H9 (cell line): ENCODE data around the gene HERC3. TPM values are rescaled to one million over a fixed set of nuclear protein-coding genes. Genes with fewer than 3 reads are reported as not detected.

Experiments
- DNase-seq: peaks from one replicate; pipeline ENCODE4 v3.0.0-alpha.2; 2017
- H2AFZ ChIP-seq: one replicate; pipeline ENCODE4 v1.6.1; 2013; ENCODE audit warnings: mild to moderate bottlenecking, low read length, control low read depth, moderate library complexity
- H2AK5ac ChIP-seq: 2 replicates; pipeline ENCODE4 v1.6.1; 2013; ENCODE audit warnings: low read length, control low read depth, mixed read lengths; ENCODE audit not compliant: insufficient read length
- H2BK120ac ChIP-seq: one replicate; pipeline ENCODE4 v1.6.1; 2013; ENCODE audit warnings: low read depth, mild to moderate bottlenecking, low read length, control low read depth, inconsistent platforms; ENCODE audit not compliant: poor library complexity, severe bottlenecking
- H2BK12ac ChIP-seq: 2 replicates; pipeline ENCODE4 v1.6.1; 2013; ENCODE audit warnings: low read length, control low read depth, mixed read lengths, low read depth; ENCODE audit not compliant: insufficient read length
- H2BK15ac ChIP-seq: 2 replicates; pipeline ENCODE4 v1.6.1; 2013; ENCODE audit warnings: low read depth, low read length, control low read depth
- H2BK20ac ChIP-seq: one replicate; pipeline ENCODE4 v1.6.1; 2013; ENCODE audit warnings: low read depth, mild to moderate bottlenecking, low read length, control low read depth, inconsistent platforms; ENCODE audit not compliant: poor library complexity, severe bottlenecking
- H2BK5ac ChIP-seq: 2 replicates; pipeline ENCODE4 v1.6.1; 2013; ENCODE audit warnings: low read length, control low read depth, mixed read lengths; ENCODE audit not compliant: insufficient read length
- H3K14ac ChIP-seq: 2 replicates; pipeline ENCODE4 v1.6.1; 2013; ENCODE audit warnings: low read length, control low read depth; ENCODE audit not compliant: insufficient read depth
- H3K18ac ChIP-seq: 2 replicates; pipeline ENCODE4 v1.6.1; 2013; ENCODE audit warnings: low read depth, mild to moderate bottlenecking, mixed read lengths, low read length, control low read depth; ENCODE audit not compliant: insufficient read length
- H3K23ac ChIP-seq: 2 replicates; pipeline ENCODE4 v1.6.1; 2013; ENCODE audit warnings: low read length, control low read depth, mixed read lengths, low read depth; ENCODE audit not compliant: insufficient read length
- H3K23me2 ChIP-seq: 2 replicates; pipeline ENCODE4 v1.6.1; 2013; ENCODE audit warnings: low read depth, mild to moderate bottlenecking, mixed read lengths, low read length, control low read depth; ENCODE audit not compliant: insufficient read length, poor library complexity, severe bottlenecking
- H3K27ac ChIP-seq: 2 replicates; pipeline ENCODE4 v1.5.1; 2013; ENCODE audit warnings: low read length, control low read depth, mixed read lengths, low read depth; ENCODE audit not compliant: insufficient read length
- H3K27me3 ChIP-seq: 2 replicates; pipeline ENCODE4 v1.6.1; 2013; ENCODE audit warnings: low read length, control low read depth, inconsistent platforms; ENCODE audit not compliant: insufficient read depth
- H3K4ac ChIP-seq: 2 replicates; pipeline ENCODE4 v1.6.1; 2013; ENCODE audit warnings: low read depth, mild to moderate bottlenecking, control low read depth, inconsistent platforms, low read length, moderate library complexity
- H3K4me1 ChIP-seq: 2 replicates; pipeline ENCODE4 v1.6.1; 2013; ENCODE audit warnings: low read length, control low read depth, inconsistent platforms; ENCODE audit not compliant: insufficient read depth
- H3K4me2 ChIP-seq: 2 replicates; pipeline ENCODE4 v1.6.1; 2013; ENCODE audit warnings: low read length, control low read depth, mixed read lengths; ENCODE audit not compliant: insufficient read length, insufficient read depth
- H3K56ac ChIP-seq: 2 replicates; pipeline ENCODE4 v1.6.1; 2013; ENCODE audit warnings: low read depth, mild to moderate bottlenecking, mixed read lengths, low read length, control low read depth; ENCODE audit not compliant: insufficient read length
- H3K79me1 ChIP-seq: 2 replicates; pipeline ENCODE4 v1.6.1; 2013; ENCODE audit warnings: low read depth, mild to moderate bottlenecking, moderate library complexity, low read length, control low read depth, inconsistent platforms; ENCODE audit not compliant: insufficient read depth, poor library complexity, severe bottlenecking
- H3K79me2 ChIP-seq: 2 replicates; pipeline ENCODE4 v1.6.1; 2013; ENCODE audit warnings: low read length, control low read depth, inconsistent platforms; ENCODE audit not compliant: insufficient read depth
- H3K9ac ChIP-seq: 2 replicates; pipeline ENCODE4 v1.6.1; 2013; ENCODE audit warnings: low read length, control low read depth, mixed read lengths; ENCODE audit not compliant: insufficient read length; ENCODE audit errors: extremely low read depth
- H3K9me3 ChIP-seq: one replicate; pipeline ENCODE4 v1.6.1; 2013; ENCODE audit warnings: low read depth, low read length, inconsistent platforms; ENCODE audit not compliant: control insufficient read depth
- H3T11ph ChIP-seq: one replicate; pipeline ENCODE4 v1.6.1; 2013; ENCODE audit warnings: mild to moderate bottlenecking, low read length, control low read depth, inconsistent platforms
- H4K20me1 ChIP-seq: one replicate; pipeline ENCODE4 v1.6.1; 2013; ENCODE audit not compliant: control insufficient read depth, insufficient read length, insufficient read depth
- H4K5ac ChIP-seq: 2 replicates; pipeline ENCODE4 v1.6.1; 2013; ENCODE audit warnings: low read depth, mild to moderate bottlenecking, mixed read lengths, low read length, control low read depth; ENCODE audit not compliant: insufficient read length
- H4K8ac ChIP-seq: replicated peaks from 2 replicates; pipeline ENCODE4 v1.6.1; 2013; ENCODE audit warnings: low read length, control low read depth, mixed read lengths, low read depth; ENCODE audit not compliant: insufficient read length
- H4K91ac ChIP-seq: 2 replicates; pipeline ENCODE4 v1.6.1; 2013; ENCODE audit warnings: low read depth, mild to moderate bottlenecking, moderate library complexity, mixed read lengths, low read length, control low read depth; ENCODE audit not compliant: insufficient read length
- H3K27ac Mint-ChIP-seq, 3 experiments: 2 replicates in 2 of 3; 3 replicates in 1 of 3; pipeline ENCODE4 v1.8.0; 2020 to 2021; ENCODE audit warnings: mixed read lengths in 3 of 3, mild to moderate bottlenecking in 1 of 3, moderate library complexity in 1 of 3
- H3K27me3 Mint-ChIP-seq: 2 replicates; pipeline ENCODE4 v1.8.0; 2021; ENCODE audit warnings: low read depth, mild to moderate bottlenecking, moderate library complexity, mixed read lengths
- H3K36me3 Mint-ChIP-seq, 3 experiments: 2 replicates in 2 of 3; 3 replicates in 1 of 3; pipeline ENCODE4 v1.8.0; 2020 to 2021; ENCODE audit warnings: low read depth in 3 of 3, mixed read lengths in 3 of 3; ENCODE audit not compliant: insufficient read depth in 1 of 3
- H3K4me1 Mint-ChIP-seq, 2 experiments: 2 replicates each; pipeline ENCODE4 v1.8.0; 2020; ENCODE audit warnings: mixed read lengths in 2 of 2
- H3K4me3 Mint-ChIP-seq, 2 experiments: 2 replicates in 1 of 2; 3 replicates in 1 of 2; pipeline ENCODE4 v1.8.0; 2020 to 2021; ENCODE audit warnings: mild to moderate bottlenecking in 2 of 2, mixed read lengths in 2 of 2, moderate library complexity in 1 of 2
- H3K9me3 Mint-ChIP-seq, 2 experiments: 2 replicates in 1 of 2; 3 replicates in 1 of 2; pipeline ENCODE4 v1.8.0; 2020; ENCODE audit warnings: mild to moderate bottlenecking in 2 of 2, mixed read lengths in 2 of 2, moderate library complexity in 1 of 2
- CTCF ChIP-seq: fragments of 200-600 bp; sonication (generic); conservative IDR thresholded peaks from 3 replicates; pipeline ENCODE4 v1.8.0; 2021; ENCODE audit warnings: antibody characterized with exemption, mild to moderate bottlenecking
- WGBS: extraction: QIAGEN DNeasy Blood & Tissue Kit; methylation state at CpG from one replicate; pipeline ENCODE4 v1.1.7; 2013; ENCODE audit warnings: missing lambda C conversion rate, low lambda C conversion rate, mixed read lengths; ENCODE audit not compliant: insufficient read length; ENCODE audit errors: extremely low coverage; 5-methylcytosine and 5-hydroxymethylcytosine counted together
- total RNA-seq: library from RNA; stranded (reverse); gene quantifications from 2 replicates; pipeline ENCODE4 v1.2.1, GENCODE V29; 2021

HERC3 gene
- total RNA-seq, 1 experiment from 2014 or later: 2.9 TPM

GRCh38 chr4:88575186-88575585, 17.1 kb upstream of the HERC3 start:
- H3K79me2 ChIP-seq: no peaks in the 10 kb centered on the region
- no peaks in the 10 kb centered on the region for H4K20me1 ChIP-seq
- H3K9ac ChIP-seq: no peak overlapping the region
- Mint-ChIP-seq H3K36me3 (no peaks in the 10 kb centered on the region), H3K27me3 (no peaks in the 10 kb centered on the region), H3K4me3 (no peak overlapping the region), H3K4me1 (peaks cover 7 to 9% of the 10 kb centered on the region in 2 experiments), H3K9me3 (no peaks in the 10 kb centered on the region), H3K27ac (no peak overlapping the region)
- no peak for TF ChIP-seq CTCF
- no peak overlapping the region for H2AFZ ChIP-seq
- no peaks in the 10 kb centered on the region for H3K27me3 ChIP-seq
- H3K9me3 ChIP-seq: no peaks in the 10 kb centered on the region
- H4K5ac ChIP-seq: no peak overlapping the region
- H3K14ac ChIP-seq: no peak overlapping the region
- H3T11ph ChIP-seq: no peak overlapping the region
- no peak overlapping the region for H2BK12ac ChIP-seq
- DNase-seq: no peak
- H3K4me2 ChIP-seq: no peak overlapping the region
- H4K8ac ChIP-seq: no peak overlapping the region
- H3K18ac ChIP-seq: no peak overlapping the region
- WGBS: no CpG with 5 or more reads among the region's 1 CpG
- H3K27ac ChIP-seq: no peak overlapping the region
- no peak overlapping the region for H3K23ac ChIP-seq
- H2BK15ac ChIP-seq: no peak overlapping the region
- H3K23me2 ChIP-seq: no peaks in the 10 kb centered on the region
- H2BK120ac ChIP-seq: no peak overlapping the region
- no peak overlapping the region for H4K91ac ChIP-seq
- 0 out of 2 replicates have a peak, but pooled peaks cover 2% of the 10 kb centered on the region for H3K4me1 ChIP-seq
- H3K79me1 ChIP-seq: no peaks in the 10 kb centered on the region
- H3K4ac ChIP-seq: no peak overlapping the region
- no peak overlapping the region for H2BK5ac ChIP-seq
- H2AK5ac ChIP-seq: no peak overlapping the region
- no peak overlapping the region for H3K56ac ChIP-seq
- H2BK20ac ChIP-seq: no peak overlapping the region
